GM20000 (cell line): ENCODE data around the gene RBMS3.

ENCODE experiments used
- DNase-seq: peaks from one replicate; pipeline ENCODE4 v3.0.0; 2012; ENCODE audit warnings: low spot score
- TF ChIP-seq, protein P1 (sequence below): IDR thresholded peaks from 2 replicates; pipeline ENCODE4 v1.5.1; 2012; ENCODE audit warnings: mild to moderate bottlenecking, control low read depth; ENCODE audit errors: extremely low read depth, missing control alignments

The RBMS3 gene

DNA sequence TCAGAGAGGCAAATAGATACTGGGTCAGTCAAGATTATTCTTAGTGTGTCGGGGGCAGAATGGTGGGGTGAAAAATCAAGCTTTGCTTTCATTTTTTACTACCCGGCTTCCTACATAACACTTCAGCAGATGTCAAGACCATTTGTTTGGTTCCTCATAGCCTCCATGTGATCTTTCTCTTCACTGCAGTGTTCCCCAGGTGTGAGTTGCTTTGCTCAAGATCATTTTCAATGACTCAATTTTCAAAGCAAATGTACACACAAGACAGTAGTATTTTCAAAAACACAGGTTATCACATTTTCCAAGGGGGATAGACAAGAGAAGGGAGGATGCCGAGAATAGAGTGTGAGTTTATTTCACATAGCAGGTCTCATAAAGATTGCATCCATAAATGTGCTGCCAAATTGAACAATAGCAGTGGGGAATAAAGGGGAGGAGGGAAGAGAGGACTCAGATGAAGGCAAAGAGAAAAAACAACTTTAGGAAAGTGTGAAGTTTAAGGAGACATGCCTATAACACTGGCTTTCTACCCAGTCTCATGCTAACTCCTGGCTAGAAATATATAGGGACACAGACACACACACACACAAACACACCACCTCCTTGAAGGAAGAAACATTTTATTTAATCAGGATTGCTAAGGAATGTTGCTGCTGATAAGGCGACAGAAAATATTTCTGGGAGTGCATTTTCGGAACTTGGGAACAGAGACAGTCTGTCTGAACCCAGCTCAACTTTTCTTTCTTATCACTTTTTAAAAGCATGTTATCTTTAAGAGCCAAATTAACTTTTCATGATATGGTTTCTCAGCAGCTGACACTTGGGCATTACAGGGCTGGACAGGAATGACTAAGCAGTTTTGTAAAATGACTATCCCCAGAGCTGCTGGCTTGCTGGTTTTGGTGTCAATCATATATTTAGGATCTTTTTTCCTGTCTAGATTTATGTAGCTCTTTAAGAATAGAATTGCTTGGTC, 402.4 kb downstream of the RBMS3 start:
- TF ChIP-seq, protein P1, sequence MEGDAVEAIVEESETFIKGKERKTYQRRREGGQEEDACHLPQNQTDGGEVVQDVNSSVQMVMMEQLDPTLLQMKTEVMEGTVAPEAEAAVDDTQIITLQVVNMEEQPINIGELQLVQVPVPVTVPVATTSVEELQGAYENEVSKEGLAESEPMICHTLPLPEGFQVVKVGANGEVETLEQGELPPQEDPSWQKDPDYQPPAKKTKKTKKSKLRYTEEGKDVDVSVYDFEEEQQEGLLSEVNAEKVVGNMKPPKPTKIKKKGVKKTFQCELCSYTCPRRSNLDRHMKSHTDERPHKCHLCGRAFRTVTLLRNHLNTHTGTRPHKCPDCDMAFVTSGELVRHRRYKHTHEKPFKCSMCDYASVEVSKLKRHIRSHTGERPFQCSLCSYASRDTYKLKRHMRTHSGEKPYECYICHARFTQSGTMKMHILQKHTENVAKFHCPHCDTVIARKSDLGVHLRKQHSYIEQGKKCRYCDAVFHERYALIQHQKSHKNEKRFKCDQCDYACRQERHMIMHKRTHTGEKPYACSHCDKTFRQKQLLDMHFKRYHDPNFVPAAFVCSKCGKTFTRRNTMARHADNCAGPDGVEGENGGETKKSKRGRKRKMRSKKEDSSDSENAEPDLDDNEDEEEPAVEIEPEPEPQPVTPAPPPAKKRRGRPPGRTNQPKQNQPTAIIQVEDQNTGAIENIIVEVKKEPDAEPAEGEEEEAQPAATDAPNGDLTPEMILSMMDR, result no peak
- no peak for DNase-seq

DNA sequence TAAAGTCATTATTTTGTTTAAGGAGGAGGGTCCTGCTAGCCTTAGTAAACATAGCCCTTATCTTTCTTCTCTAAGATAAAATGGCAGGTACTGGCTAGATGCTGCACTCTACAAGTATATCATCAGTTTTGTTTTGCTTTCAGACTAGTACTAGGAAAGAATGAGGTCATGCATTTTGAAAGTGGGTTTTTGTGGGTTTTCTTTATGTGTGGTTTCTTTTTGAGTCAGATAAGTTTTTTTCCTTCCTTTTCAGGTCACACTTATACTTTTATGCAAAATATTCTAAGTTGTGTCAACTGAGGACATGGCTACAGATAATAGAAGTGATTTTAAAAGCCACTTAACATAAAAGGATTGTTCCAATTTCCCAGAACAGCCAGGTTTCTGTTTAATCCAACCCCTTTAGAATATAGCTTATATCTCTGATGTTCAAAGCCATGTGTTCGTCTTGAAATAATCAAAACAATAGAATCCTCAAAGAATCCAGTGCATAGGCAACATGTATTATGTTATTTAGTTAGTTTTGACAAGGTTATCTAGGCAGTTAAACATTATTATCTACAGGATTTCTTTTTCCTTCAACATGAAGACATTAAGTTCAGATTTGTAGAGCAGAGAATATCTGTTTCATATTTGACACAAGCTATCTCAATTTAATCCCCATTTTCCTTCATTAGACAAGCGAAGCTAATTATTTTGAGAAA, 406.2 kb downstream of the RBMS3 start:
- peak; percentile 63 for DNase-seq

DNA sequence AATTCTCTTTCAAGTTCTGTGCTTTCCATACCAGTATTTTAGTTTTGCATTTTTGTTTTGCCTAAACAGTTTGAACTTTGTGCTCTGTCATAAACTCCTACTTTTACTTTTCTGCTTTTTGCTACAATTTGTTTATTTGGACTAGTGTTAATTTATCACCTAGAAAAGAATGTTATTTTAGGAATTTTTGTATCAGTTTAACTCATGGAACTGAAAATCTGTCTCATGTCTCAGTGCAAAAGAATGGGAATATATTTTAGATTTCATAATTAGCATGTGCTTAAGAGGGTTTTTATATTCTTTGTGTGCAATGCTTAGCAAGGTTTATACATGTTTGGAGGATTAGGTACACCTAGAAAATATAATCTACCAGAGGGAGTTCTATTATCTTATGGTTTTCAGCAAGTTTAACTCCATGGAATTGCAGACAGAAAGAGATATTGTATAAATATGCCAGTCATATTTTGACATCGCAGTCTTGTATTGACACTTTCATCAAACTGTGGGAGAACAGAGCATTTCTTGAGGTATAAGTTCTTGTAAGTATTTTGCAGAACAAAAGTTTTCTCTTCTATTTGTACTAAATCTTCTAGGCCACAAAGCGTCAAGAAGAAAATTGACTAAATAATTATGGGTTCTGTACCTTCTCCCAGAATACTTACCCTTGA, 409.9 kb downstream of the RBMS3 start:
- TF ChIP-seq, protein P1, result no peak
- no peak for DNase-seq

More for the DNA sequence above, 406.2 kb downstream of the RBMS3 start:
- TF ChIP-seq, protein P1, result no peak

DNA sequence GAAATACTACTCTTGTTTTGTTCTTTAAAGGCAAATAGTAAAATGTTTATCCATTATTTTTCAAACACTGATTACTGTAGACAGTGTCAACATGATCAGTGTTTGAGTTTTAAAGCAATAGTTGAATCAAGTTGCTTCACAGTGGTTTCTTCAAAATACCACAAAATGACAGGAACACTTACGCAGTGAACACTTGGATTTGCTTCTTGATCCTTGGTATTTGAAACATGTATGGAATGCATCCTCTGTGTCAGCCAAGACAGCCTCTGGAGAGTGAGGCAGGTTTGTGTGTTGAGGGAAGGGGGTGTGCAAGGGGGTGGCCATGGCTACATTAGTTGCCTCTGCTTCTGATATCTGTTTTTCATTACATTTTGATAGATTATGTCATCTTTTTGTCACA, 413.0 kb downstream of the RBMS3 start:
- no peak for DNase-seq

DNA sequence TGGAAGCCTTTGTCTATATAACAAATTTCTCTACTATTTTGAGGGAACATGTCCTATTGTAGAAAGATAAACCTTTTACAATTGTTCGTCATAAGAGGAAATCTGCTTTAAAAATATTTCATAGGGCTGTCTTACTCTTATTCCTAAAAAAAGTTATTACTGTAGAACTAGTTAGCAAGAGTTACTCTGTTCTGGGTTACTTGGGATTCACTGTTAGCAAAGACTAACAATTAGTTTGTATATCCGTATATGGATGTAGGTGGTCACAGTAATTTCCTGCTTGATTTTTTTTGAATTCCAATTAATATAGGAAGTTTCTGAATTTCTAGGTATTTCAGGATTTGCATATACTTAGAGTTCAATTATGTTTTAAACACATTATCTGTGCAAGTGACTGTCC, 413.5 kb downstream of the RBMS3 start:
- TF ChIP-seq, protein P1, result no peak
- no peak for DNase-seq

More for the DNA sequence above, 413.0 kb downstream of the RBMS3 start:
- TF ChIP-seq, protein P1, result no peak

DNA sequence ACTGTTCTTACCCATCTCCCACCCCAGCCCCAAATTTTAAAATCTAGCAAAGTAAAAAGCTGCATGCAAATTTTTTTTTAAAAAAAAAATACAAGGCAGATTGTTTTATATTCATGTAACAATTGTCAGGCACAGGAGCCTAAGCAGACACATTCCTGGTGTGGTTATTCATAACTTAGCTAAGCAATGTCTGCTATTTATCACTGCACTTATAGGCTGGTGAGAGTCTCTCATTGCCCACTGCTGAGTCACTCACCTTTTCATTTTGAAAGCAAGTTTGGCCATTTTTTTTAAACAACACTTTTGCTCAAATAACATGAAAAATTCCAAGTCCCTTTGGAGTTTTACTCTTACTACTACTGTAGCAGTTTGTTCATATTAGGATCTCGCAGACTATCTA, 413.9 kb downstream of the RBMS3 start:
- TF ChIP-seq, protein P1, result no peak
- no peak for DNase-seq
